Naive thymus-derived CD4-positive, alpha-beta T cell (primary cell): Measurements from ENCODE around the gene SUPT20HL1. TPM values are rescaled to one million over a fixed set of nuclear protein-coding genes. Genes with fewer than 3 reads are reported as not detected.

ENCODE experiments used
- ATAC-seq: fragments of 150-1000 bp; cut with Tn5 transposase; 2 replicates; pipeline ENCODE4 v1.10.0; 2021; ENCODE audit warnings: mild to moderate bottlenecking, moderate library complexity
- CTCF ChIA-PET: fragments of 350-600 bp; sonication (Branson Sonifier 250); formaldehyde crosslinking; loops from one replicate; lab custom pipeline; 2021; ENCODE audit warnings: antibody characterized with exemption; lab: Charles Lee
- POLR2A ChIA-PET: fragments of 350-600 bp; sonication (Branson Sonifier 250); formaldehyde crosslinking; loops from one replicate; lab custom pipeline; 2021; ENCODE audit warnings: antibody characterized with exemption, inconsistent platforms; lab: Charles Lee
- DNase-seq, 9 donors: peaks; one replicate each; pipeline versions ENCODE4 v3.0.0 to v3.0.0-alpha.2; 2020 to 2022; ENCODE audit warnings: mixed read lengths in 1 of 9
- H3K27ac ChIP-seq: one replicate; pipeline ENCODE4 v1.7.0; 2013; ENCODE audit warnings: mild to moderate bottlenecking, low read depth, low read length, moderate library complexity
- H3K27me3 ChIP-seq, 2 donors: one replicate each; pipeline ENCODE4 v1.7.0; 2013; ENCODE audit warnings: low read length in 2 of 2, mild to moderate bottlenecking in 2 of 2, moderate library complexity in 2 of 2; ENCODE audit not compliant: control insufficient read depth in 2 of 2, insufficient read depth in 2 of 2
- H3K36me3 ChIP-seq, 3 experiments: 1 replicate in 2 of 3; 2 replicates in 1 of 3; pipeline ENCODE4 v1.7.0; 2013; ENCODE audit warnings: low read length in 3 of 3, mild to moderate bottlenecking in 3 of 3, moderate library complexity in 1 of 3; ENCODE audit not compliant: insufficient read depth in 3 of 3, control insufficient read depth in 2 of 3
- H3K4me1 ChIP-seq, 2 donors: one replicate each; pipeline ENCODE4 v1.7.0; 2013; ENCODE audit warnings: low read length in 2 of 2, mild to moderate bottlenecking in 2 of 2, moderate library complexity in 1 of 2; ENCODE audit not compliant: control insufficient read depth in 2 of 2, insufficient read depth in 2 of 2
- H3K4me3 ChIP-seq: 2 replicates; pipeline ENCODE4 v1.7.0; 2013; ENCODE audit warnings: mild to moderate bottlenecking, low read length
- H3K9me3 ChIP-seq, 3 experiments: 1 replicate in 2 of 3; 2 replicates in 1 of 3; pipeline ENCODE4 v1.7.0; 2013; ENCODE audit warnings: low read length in 3 of 3; ENCODE audit not compliant: control insufficient read depth in 2 of 3
- H3K27ac Mint-ChIP-seq, 9 donors: one replicate each; pipeline ENCODE4 v1.8.0; 2020 to 2022; ENCODE audit warnings: mixed read lengths in 9 of 9, mild to moderate bottlenecking in 8 of 9, moderate library complexity in 5 of 9, inconsistent platforms in 2 of 9
- H3K27me3 Mint-ChIP-seq, 5 donors: one replicate each; pipeline ENCODE4 v1.8.0; 2021 to 2022; ENCODE audit warnings: mixed read lengths in 5 of 5, mild to moderate bottlenecking in 1 of 5
- H3K36me3 Mint-ChIP-seq, 5 donors: one replicate each; pipeline ENCODE4 v1.8.0; 2020 to 2022; ENCODE audit warnings: mixed read lengths in 5 of 5, mild to moderate bottlenecking in 3 of 5, inconsistent platforms in 1 of 5
- H3K4me1 Mint-ChIP-seq, 7 donors: one replicate each; pipeline ENCODE4 v1.8.0; 2020 to 2022; ENCODE audit warnings: mixed read lengths in 7 of 7, mild to moderate bottlenecking in 3 of 7, inconsistent platforms in 1 of 7
- H3K4me3 Mint-ChIP-seq, 10 donors: one replicate each; pipeline ENCODE4 v1.8.0; 2020 to 2022; ENCODE audit warnings: mild to moderate bottlenecking in 10 of 10, mixed read lengths in 10 of 10, moderate library complexity in 6 of 10, inconsistent platforms in 2 of 10
- H3K9me3 Mint-ChIP-seq, 11 donors: one replicate each; pipeline ENCODE4 v1.8.0; 2020 to 2022; ENCODE audit warnings: mixed read lengths in 11 of 11, mild to moderate bottlenecking in 4 of 11, inconsistent platforms in 1 of 11, moderate library complexity in 1 of 11
- intact Hi-C, 2 donors: fragments of 100-400 bp; cut with micrococcal nuclease; formaldehyde crosslinking; loops; one replicate each; pipeline ENCODE4 v1.15.1; 2023
- polyA plus RNA-seq, 2 donors: library from polyadenylated mRNA; unstranded; fragments of 300-500 nt; fragmentation: Illumina TruSeq; gene quantifications; one replicate each; pipeline ENCODE4 v1.2.3, GENCODE V29; 2021
- total RNA-seq, 6 experiments: library from RNA in 5 of 6; stranded (reverse) in 5 of 6; gene quantifications; 1 replicate in 5 of 6; 2 replicates in 1 of 6; pipeline ENCODE4 v1.2.3 and lab custom pipeline; 2021 to 2026

SUPT20HL1 gene
- total and polyA plus RNA-seq, 7 experiments from 2014 or later: not detected

- Histone ChIP-seq H3K4me1 (no peaks in the 10 kb centered on the region), H3K27me3 (no peaks in the 10 kb centered on the region), H3K36me3 (no peaks in the 10 kb centered on the region), H3K9me3 (no peaks in the 10 kb centered on the region), H3K27ac (no peak overlapping the region), H3K4me3 (no peak overlapping the region)
- H3K36me3 Mint-ChIP-seq: no peaks in the 10 kb centered on the region
- H3K27ac Mint-ChIP-seq: no peak overlapping the region
- no peak for ATAC-seq
- peaks cover 0 to 2% (median 0%) of the 10 kb centered on the region in 11 donors for H3K9me3 Mint-ChIP-seq
- H3K4me3 Mint-ChIP-seq: no peak overlapping the region
- ChIA-PET CTCF (interaction anchor here (1.7 kb wide), 1 partner anchor 92 kb away, joined by 4 read pairs; no protein-coding TSS in a partner anchor), POLR2A (no interaction called here)
- peaks cover 0 to 4% (median 0%) of the 10 kb centered on the region in 7 donors for H3K4me1 Mint-ChIP-seq
- intact Hi-C loops: no loop called here
- peaks cover 0 to 5% (median 0%) of the 10 kb centered on the region in 5 donors for H3K27me3 Mint-ChIP-seq
- DNase-seq: no peak
These were observed 45.5 kb downstream of the SUPT20HL1 start for GRCh38 chrX:24405959-24406358.

Other genes with a start within 250 kb of the SUPT20HL1 start
- 10 to 100 TPM; 52.7 to 68.2 (median 63.3) TPM for gene ZFX, start 210.9 kb upstream of the SUPT20HL1 start, total RNA-seq
- 10 to 100 TPM; 38.1 to 40.0 TPM for gene ZFX, start 210.9 kb upstream of the SUPT20HL1 start, polyA plus RNA-seq
- gene SUPT20HL2, start 46.6 kb upstream of the SUPT20HL1 start, total RNA-seq: not detected
- not detected for gene SUPT20HL2, start 46.6 kb upstream of the SUPT20HL1 start, polyA plus RNA-seq
- 10 to 100 TPM; 17.4 to 29.4 (median 28.5) TPM for gene PDK3, start 104.6 kb downstream of the SUPT20HL1 start, total RNA-seq
- gene PDK3, start 104.6 kb downstream of the SUPT20HL1 start, polyA plus RNA-seq: 10 to 100 TPM; 40.0 to 44.1 TPM